Fibroblast of lung (primary cell): Measurements from ENCODE around the gene CEP97. TPM values are rescaled to one million over a fixed set of nuclear protein-coding genes. Genes with fewer than 3 reads are reported as not detected.

Source experiments
- DNase-seq, 2 donors: peaks; one replicate each; pipeline versions ENCODE4 v3.0.0 to v3.0.0-alpha.2; 2010; ENCODE audit warnings: low read depth in 2 of 2
- H2AFZ ChIP-seq: 2 replicates; pipeline ENCODE4 v1.5.1; 2012; ENCODE audit warnings: low read length, control low read depth, inconsistent platforms
- H3K27ac ChIP-seq: 2 replicates; pipeline ENCODE4 v1.5.1; 2011; ENCODE audit warnings: low read length, control low read depth; ENCODE audit not compliant: insufficient read depth
- H3K27me3 ChIP-seq: 2 replicates; pipeline ENCODE4 v1.5.1; 2011; ENCODE audit warnings: mild to moderate bottlenecking, low read length; ENCODE audit not compliant: control insufficient read depth, insufficient read depth
- H3K36me3 ChIP-seq: 2 replicates; pipeline ENCODE4 v1.5.1; 2011; ENCODE audit warnings: low read length; ENCODE audit not compliant: control insufficient read depth, insufficient read depth
- H3K4me1 ChIP-seq: 2 replicates; pipeline ENCODE4 v1.5.1; 2011; ENCODE audit warnings: low read length; ENCODE audit not compliant: control insufficient read depth, insufficient read depth; ENCODE audit errors: extremely low read depth
- H3K4me2 ChIP-seq: 2 replicates; pipeline ENCODE4 v1.5.1; 2011; ENCODE audit warnings: low read length, control low read depth; ENCODE audit not compliant: insufficient read depth; ENCODE audit errors: extremely low read depth
- H3K4me3 ChIP-seq, 4 experiments: fragments of 200-600 bp in 1 of 4; sonication (generic) in 1 of 4; replicated peaks in 1 of 4; 2 replicates each; pipeline ENCODE4 v1.5.1; 2011 to 2016; ENCODE audit warnings: low read length in 4 of 4, low read depth in 3 of 4, mild to moderate bottlenecking in 3 of 4, control low read depth in 2 of 4, inconsistent platforms in 1 of 4, mixed read lengths in 1 of 4; ENCODE audit not compliant: insufficient read depth in 1 of 4; ENCODE audit errors: control extremely low read depth in 1 of 4
- H3K79me2 ChIP-seq: 2 replicates; pipeline ENCODE4 v1.5.1; 2012; ENCODE audit warnings: mild to moderate bottlenecking, low read length, inconsistent platforms; ENCODE audit not compliant: control insufficient read depth, insufficient read depth
- H3K9ac ChIP-seq: 2 replicates; pipeline ENCODE4 v1.5.1; 2011; ENCODE audit warnings: mild to moderate bottlenecking, low read length, control low read depth; ENCODE audit not compliant: insufficient read depth
- H3K9me3 ChIP-seq: 2 replicates; pipeline ENCODE4 v1.5.1; 2012; ENCODE audit warnings: low read depth, low read length; ENCODE audit not compliant: control insufficient read depth, insufficient read depth
- H4K20me1 ChIP-seq: 2 replicates; pipeline ENCODE4 v1.5.1; 2011; ENCODE audit warnings: low read length; ENCODE audit not compliant: control insufficient read depth, insufficient read depth; ENCODE audit errors: extremely low read depth
- EZH2 ChIP-seq: IDR thresholded peaks from 2 replicates; pipeline ENCODE4 v1.5.1; 2012; ENCODE audit warnings: low read length, control low read depth, mild to moderate bottlenecking; ENCODE audit errors: missing control alignments
- polyA plus RNA-seq, 2 donors: library from polyadenylated mRNA; depleted of rRNA in 1 of 2; stranded (reverse) in 1 of 2; unstranded in 1 of 2; fragments of >200 nt; gene quantifications; 2 replicates each; pipeline ENCODE4 v1.2.1, GENCODE V29; 2011 to 2012; ENCODE audit warnings: missing spikeins in 1 of 2
- total RNA-seq: library from RNA; depleted of rRNA; stranded (reverse); fragments of >200 nt; gene quantifications from 2 replicates; pipeline ENCODE4 v1.2.1, GENCODE V29; 2014
- TF ChIP-seq, protein P1 (sequence below), 2 donors: IDR thresholded peaks in 1 of 2; conservative IDR thresholded peaks in 1 of 2; 1 replicate in 1 of 2; 2 replicates in 1 of 2; pipeline ENCODE4 v1.5.1; 2011 to 2012; ENCODE audit warnings: low read length in 2 of 2, control low read depth in 1 of 2, inconsistent platforms in 1 of 2, low read depth in 1 of 2, mild to moderate bottlenecking in 1 of 2

CEP97 gene
- total and polyA plus RNA-seq, 2 donors (not counting 1 experiment from before 2014, with no cell fraction given): 2.0 to 10.1 TPM

DNA sequence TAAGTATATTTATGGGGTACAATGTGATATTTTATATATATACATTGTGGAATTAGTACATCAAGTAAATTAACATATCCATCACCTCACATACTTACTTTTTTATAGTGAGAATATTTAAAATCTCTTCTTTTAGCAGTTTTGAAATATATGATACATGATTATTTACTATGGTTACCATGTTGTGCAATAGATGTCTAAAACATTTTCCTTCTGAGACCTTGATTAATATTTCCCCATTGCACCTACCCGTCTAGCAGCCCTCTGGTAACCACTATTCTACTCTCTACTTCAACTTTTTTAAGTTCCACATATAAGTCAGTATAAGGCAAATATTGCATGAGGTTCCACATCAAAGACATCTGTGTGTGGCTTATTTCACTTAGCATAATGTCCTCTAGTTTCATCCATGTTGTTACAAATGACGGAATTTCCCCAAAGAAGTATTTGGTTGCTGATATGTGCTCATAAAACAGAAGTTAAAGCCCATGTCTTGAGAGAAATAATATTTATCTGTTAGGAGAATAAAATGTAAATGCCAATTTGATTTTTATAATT, 95.3 kb downstream of the CEP97 start:
- Histone ChIP-seq H3K36me3 (peaks cover 2% of the 10 kb centered on the region), H3K9me3 (no peaks in the 10 kb centered on the region), H3K27me3 (no peaks in the 10 kb centered on the region), H3K79me2 (no peaks in the 10 kb centered on the region), H3K4me3 (no peak overlapping the region), H2AFZ (no peak overlapping the region), H4K20me1 (no peaks in the 10 kb centered on the region), H3K9ac (no peak overlapping the region), H3K27ac (no peak overlapping the region), H3K4me2 (no peak overlapping the region), H3K4me1 (no peaks in the 10 kb centered on the region)
- TF ChIP-seq EZH2: no peak
- TF ChIP-seq, protein P1, sequence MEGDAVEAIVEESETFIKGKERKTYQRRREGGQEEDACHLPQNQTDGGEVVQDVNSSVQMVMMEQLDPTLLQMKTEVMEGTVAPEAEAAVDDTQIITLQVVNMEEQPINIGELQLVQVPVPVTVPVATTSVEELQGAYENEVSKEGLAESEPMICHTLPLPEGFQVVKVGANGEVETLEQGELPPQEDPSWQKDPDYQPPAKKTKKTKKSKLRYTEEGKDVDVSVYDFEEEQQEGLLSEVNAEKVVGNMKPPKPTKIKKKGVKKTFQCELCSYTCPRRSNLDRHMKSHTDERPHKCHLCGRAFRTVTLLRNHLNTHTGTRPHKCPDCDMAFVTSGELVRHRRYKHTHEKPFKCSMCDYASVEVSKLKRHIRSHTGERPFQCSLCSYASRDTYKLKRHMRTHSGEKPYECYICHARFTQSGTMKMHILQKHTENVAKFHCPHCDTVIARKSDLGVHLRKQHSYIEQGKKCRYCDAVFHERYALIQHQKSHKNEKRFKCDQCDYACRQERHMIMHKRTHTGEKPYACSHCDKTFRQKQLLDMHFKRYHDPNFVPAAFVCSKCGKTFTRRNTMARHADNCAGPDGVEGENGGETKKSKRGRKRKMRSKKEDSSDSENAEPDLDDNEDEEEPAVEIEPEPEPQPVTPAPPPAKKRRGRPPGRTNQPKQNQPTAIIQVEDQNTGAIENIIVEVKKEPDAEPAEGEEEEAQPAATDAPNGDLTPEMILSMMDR (conservative IDR thresholded peaks at IDR 0.05 in 1 of 2, IDR thresholded peaks at IDR 0.05 in 1 of 2; ENCODE audit: low read depth in 1 of 2, low read length in 2 of 2): no peak
- no peak for DNase-seq

Other genes with a start within 250 kb of the CEP97 start
- 14.4 and 16.5 TPM in 2 replicates for gene SENP7, start 211.4 kb upstream of the CEP97 start, total RNA-seq
- 6.1 and 7.2 TPM in 2 replicates for gene SENP7, start 211.4 kb upstream of the CEP97 start, polyA plus RNA-seq
- 23.8 and 32.1 TPM in 2 replicates for gene TRMT10C, start 162.7 kb upstream of the CEP97 start, total RNA-seq
- 20.6 and 22.2 TPM in 2 replicates for gene TRMT10C, start 162.7 kb upstream of the CEP97 start, polyA plus RNA-seq
- 117 and 129 TPM in 2 replicates for gene PCNP, start 150.4 kb upstream of the CEP97 start, total RNA-seq
- gene PCNP, start 150.4 kb upstream of the CEP97 start, polyA plus RNA-seq: 103 and 116 TPM in 2 replicates
- gene ZBTB11, start 47.5 kb upstream of the CEP97 start, total RNA-seq: 21.8 and 26.6 TPM in 2 replicates
- 11.0 and 11.4 TPM in 2 replicates for gene ZBTB11, start 47.5 kb upstream of the CEP97 start, polyA plus RNA-seq
- 1,821 and 4,072 TPM in 2 replicates for gene RPL24, start 37.9 kb upstream of the CEP97 start, total RNA-seq
- gene RPL24, start 37.9 kb upstream of the CEP97 start, polyA plus RNA-seq: 768 and 864 TPM in 2 replicates
- gene NXPE3, start 54.6 kb downstream of the CEP97 start, total RNA-seq: 16.4 and 26.9 TPM in 2 replicates
- gene NXPE3, start 54.6 kb downstream of the CEP97 start, polyA plus RNA-seq: 27.9 and 32.5 TPM in 2 replicates
- gene NFKBIZ, start 124.9 kb downstream of the CEP97 start, total RNA-seq: 15.4 and 38.8 TPM in 2 replicates
- gene NFKBIZ, start 124.9 kb downstream of the CEP97 start, polyA plus RNA-seq: 14.7 and 21.3 TPM in 2 replicates